Left lung (tissue), 10 donors: ENCODE data around the gene MXRA7. TPM values are rescaled to one million over a fixed set of nuclear protein-coding genes. Genes with fewer than 3 reads are reported as not detected.
A peak's percentile ranks its signal among the peaks of the same experiment; 100 is the strongest.

Source experiments
- ATAC-seq: fragments of 200-7000 bp; cut with Tn5 transposase; one replicate; pipeline ENCODE4 v1.9.1; 2020; ENCODE audit warnings: moderate library complexity
- DNase-seq, 4 donors: peaks; one replicate each; pipeline ENCODE4 v3.0.0-alpha.2; 2013 to 2020
- H3K27ac ChIP-seq, 2 donors: fragments of 200-600 bp; sonication (generic) in 1 of 2; one replicate each; pipeline versions ENCODE4 v1.5.0 to v1.8.0; 2020 to 2021
- H3K27me3 ChIP-seq, 2 donors: fragments of 200-600 bp; sonication (generic) in 1 of 2; one replicate each; pipeline versions ENCODE4 v1.5.0 to v1.8.0; 2020 to 2021
- H3K36me3 ChIP-seq, 2 donors: fragments of 200-600 bp; sonication (generic) in 1 of 2; one replicate each; pipeline versions ENCODE4 v1.5.0 to v1.8.0; 2020 to 2021
- H3K4me1 ChIP-seq, 2 donors: fragments of 200-600 bp; one replicate each; pipeline ENCODE4 v1.8.0; 2021
- H3K4me3 ChIP-seq, 2 donors: fragments of 200-600 bp; sonication (generic) in 1 of 2; one replicate each; pipeline versions ENCODE4 v1.5.0 to v1.8.0; 2020 to 2021; ENCODE audit warnings: mild to moderate bottlenecking in 1 of 2
- H3K9me3 ChIP-seq, 2 donors: fragments of 200-600 bp; sonication (generic) in 1 of 2; one replicate each; pipeline versions ENCODE4 v1.5.0 to v1.8.0; 2020 to 2021
- CTCF ChIP-seq, 2 donors: fragments of 200-600 bp; sonication (generic) in 1 of 2; IDR thresholded peaks; one replicate each; pipeline versions ENCODE4 v1.5.0 to v1.8.0; 2021; ENCODE audit warnings: antibody characterized with exemption in 2 of 2
- intact Hi-C, 2 donors: fragments of 100-400 bp; cut with DNase I; formaldehyde crosslinking; loops; one replicate each; pipeline versions ENCODE4 v1.11.2 to v1.14.2; 2022
- polyA plus RNA-seq, 6 donors: library from polyadenylated mRNA; unstranded; fragments of 120-200 nt; gene quantifications; one replicate each; pipeline ENCODE4 v1.2.1, GENCODE V29; 2013; ENCODE audit not compliant: insufficient read length in 6 of 6
- total RNA-seq, 2 donors: library from RNA; stranded (reverse); fragmentation: NEBNext Ultra II Directional; extraction: Animal tissue kit (Norgen Biotek cat#: 25700); gene quantifications; one replicate each; pipeline ENCODE4 v1.2.1, GENCODE V29; 2021
- donor health status: DM: no; HTN: yes; CAD: no.
- donor health status: DM: no; HTN: no; CAD: no.

The MXRA7 gene
- total and polyA plus RNA-seq, 8 donors, result 71.5 to 211 (median 88.2) TPM

- Histone ChIP-seq H3K4me1 (peaks cover 17 to 81% of the 10 kb centered on the region in 2 donors), H3K4me3 (peak overlapping the region; percentile 94 to 99), H3K9me3 (no peaks in the 10 kb centered on the region), H3K36me3 (peaks cover 3 to 56% of the 10 kb centered on the region in 2 donors), H3K27me3 (no peaks in the 10 kb centered on the region), H3K27ac (peak overlapping the region; percentile 100)
- TF ChIP-seq CTCF (IDR thresholded peaks at IDR 0.05), result no peak
- intact Hi-C loops, result no loop called here
- DNase-seq, result no peak
- no peak for ATAC-seq
These were observed 17.1 kb upstream of the MXRA7 start for GRCh38 chr17:76727745-76728456.

- Histone ChIP-seq H3K27me3 (no peaks in the 10 kb centered on the region), H3K36me3 (peaks cover 3 to 56% of the 10 kb centered on the region in 2 donors), H3K4me3 (peak within 1 kb of the TSS; percentile 94 to 99), H3K27ac (peak within 1 kb of the TSS; percentile 100), H3K9me3 (no peaks in the 10 kb centered on the region), H3K4me1 (peaks cover 17 to 80% of the 10 kb centered on the region in 2 donors)
- peak; percentile 43 to 58 for TF ChIP-seq CTCF (IDR thresholded peaks at IDR 0.05)
- intact Hi-C loops, result no loop called here
- DNase-seq, result peak in 3 of 4 donors; percentile 74 to 89 (median 88)
- peak; percentile 73 for ATAC-seq
These were observed 16.3 kb upstream of the MXRA7 start, which contains the start of gene METTL23 for GRCh38 chr17:76726776-76727718. Gene METTL23, plus strand, starts transcription at chr17:76726839. Its CDS starts 2,872 bp downstream, at chr17:76729711.

GRCh38 chr17:76726231-76726775, 15.5 kb upstream of the MXRA7 start, which contains the start of gene JMJD6:
Gene JMJD6, minus strand, starts transcription at chr17:76726606. Its CDS starts 131 bp downstream, at chr17:76726475.
- ATAC-seq (peak; percentile 93), DNase-seq (peak; percentile 95 to 98 (median 98))
- Histone ChIP-seq H3K4me1 (peaks cover 17 to 74% of the 10 kb centered on the region in 2 donors), H3K9me3 (no peaks in the 10 kb centered on the region), H3K27me3 (no peaks in the 10 kb centered on the region), H3K36me3 (peaks cover 3 to 56% of the 10 kb centered on the region in 2 donors), H3K27ac (peak within 1 kb of the TSS; percentile 100), H3K4me3 (peak within 1 kb of the TSS; percentile 94 to 99)
- intact Hi-C loops, result no loop called here
- no peak for TF ChIP-seq CTCF (IDR thresholded peaks at IDR 0.05)

- Histone ChIP-seq H3K4me1 (peaks cover 17 to 70% of the 10 kb centered on the region in 2 donors), H3K27ac (peak overlapping the region; percentile 100), H3K27me3 (no peaks in the 10 kb centered on the region), H3K36me3 (peaks cover 3 to 57% of the 10 kb centered on the region in 2 donors), H3K4me3 (peak overlapping the region; percentile 94 to 99), H3K9me3 (no peaks in the 10 kb centered on the region)
- ATAC-seq (peak; percentile 63), DNase-seq (peak in 3 of 4 donors; percentile 71 to 91 (median 84))
- no peak for TF ChIP-seq CTCF (IDR thresholded peaks at IDR 0.05)
- intact Hi-C loops, result no loop called here
These were observed 14.9 kb upstream of the MXRA7 start for GRCh38 chr17:76725580-76726230.
